Measurements from ENCODE around the gene NECAB3. TPM values are rescaled to one million over a fixed set of nuclear protein-coding genes. Genes with fewer than 3 reads are reported as not detected.

Gene NECAB3
- total RNA-seq, 2 donors from 2014 or later = 24.0 to 29.6 TPM

DNA sequence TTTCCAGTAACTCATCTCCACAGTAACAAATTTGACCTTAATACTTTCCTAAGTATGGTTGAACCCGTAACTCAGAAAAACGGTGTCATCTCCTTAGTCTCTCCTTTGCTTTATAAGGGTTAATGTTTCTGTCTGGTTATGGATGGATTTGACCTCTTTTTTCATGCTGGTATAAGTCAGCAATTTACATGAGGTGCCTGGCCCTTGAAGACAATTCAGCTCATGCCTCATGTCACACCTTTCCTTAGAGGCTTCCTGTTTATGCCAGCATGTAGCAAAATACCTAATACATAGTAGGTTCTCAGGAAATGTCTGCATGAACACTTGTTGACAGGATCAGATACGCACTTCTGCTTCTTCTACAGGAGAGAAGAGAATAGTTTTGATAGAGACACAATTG is 49.8 kb downstream of the NECAB3 start:
- H3K27me3 ChIP-seq (replicated peaks; ENCODE audit: insufficient read depth) = no peaks in the 10 kb centered on the region
- H3K36me3 ChIP-seq = peaks cover 29% of the 10 kb centered on the region
- TF ChIP-seq, protein P1, sequence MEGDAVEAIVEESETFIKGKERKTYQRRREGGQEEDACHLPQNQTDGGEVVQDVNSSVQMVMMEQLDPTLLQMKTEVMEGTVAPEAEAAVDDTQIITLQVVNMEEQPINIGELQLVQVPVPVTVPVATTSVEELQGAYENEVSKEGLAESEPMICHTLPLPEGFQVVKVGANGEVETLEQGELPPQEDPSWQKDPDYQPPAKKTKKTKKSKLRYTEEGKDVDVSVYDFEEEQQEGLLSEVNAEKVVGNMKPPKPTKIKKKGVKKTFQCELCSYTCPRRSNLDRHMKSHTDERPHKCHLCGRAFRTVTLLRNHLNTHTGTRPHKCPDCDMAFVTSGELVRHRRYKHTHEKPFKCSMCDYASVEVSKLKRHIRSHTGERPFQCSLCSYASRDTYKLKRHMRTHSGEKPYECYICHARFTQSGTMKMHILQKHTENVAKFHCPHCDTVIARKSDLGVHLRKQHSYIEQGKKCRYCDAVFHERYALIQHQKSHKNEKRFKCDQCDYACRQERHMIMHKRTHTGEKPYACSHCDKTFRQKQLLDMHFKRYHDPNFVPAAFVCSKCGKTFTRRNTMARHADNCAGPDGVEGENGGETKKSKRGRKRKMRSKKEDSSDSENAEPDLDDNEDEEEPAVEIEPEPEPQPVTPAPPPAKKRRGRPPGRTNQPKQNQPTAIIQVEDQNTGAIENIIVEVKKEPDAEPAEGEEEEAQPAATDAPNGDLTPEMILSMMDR (IDR thresholded peaks at IDR 0.05) = no peak
- H3K9me3 ChIP-seq = no peaks in the 10 kb centered on the region
- DNase-seq (ENCODE audit: low spot score) (no peak), ATAC-seq (ENCODE audit: insufficient number of reproducible peaks, low FRiP score, low read depth) (no peak)
- H3K4me1 ChIP-seq (ENCODE audit: control insufficient read depth in 1 of 2, low read depth in 2 of 2) = no peaks in the 10 kb centered on the region
- H3K4me3 ChIP-seq = no peak overlapping the region
- no peak overlapping the region for H3K27ac ChIP-seq

DNA sequence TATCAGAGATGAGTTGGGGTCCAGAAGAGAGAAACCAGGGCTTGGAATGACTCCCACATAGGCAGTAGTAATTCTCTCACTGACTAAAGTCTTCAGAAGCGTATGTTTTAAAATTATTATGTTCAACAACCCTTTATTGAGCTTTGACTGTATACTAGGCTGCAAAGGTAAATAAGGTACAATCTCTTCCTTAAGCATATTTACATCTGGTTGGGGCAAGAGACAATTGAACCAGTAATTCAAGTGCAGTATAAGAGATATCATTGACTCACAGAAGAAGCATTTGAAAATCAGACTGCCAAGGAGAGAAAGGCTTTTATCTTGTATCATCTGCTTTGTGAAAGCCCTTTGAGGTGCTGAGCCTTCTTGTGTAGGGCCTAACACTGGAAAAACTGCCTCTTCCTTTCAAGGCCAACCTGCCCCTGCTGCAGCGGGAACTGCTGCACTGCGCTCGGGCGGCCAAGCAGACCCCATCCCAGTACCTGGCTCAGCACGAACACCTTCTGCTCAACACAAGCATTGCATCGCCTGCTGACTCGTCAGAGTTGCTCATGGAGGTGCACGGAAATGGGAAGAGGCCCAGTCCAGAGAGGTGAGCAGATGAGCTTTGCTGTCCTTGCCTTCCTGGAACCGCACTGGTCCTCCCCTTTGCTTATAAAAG is 51.4 kb downstream of the NECAB3 start:
- Histone ChIP-seq H3K4me3 (no peak overlapping the region), H3K27ac (no peak overlapping the region), H3K36me3 (peaks cover 21% of the 10 kb centered on the region), H3K27me3 (replicated peaks; ENCODE audit: insufficient read depth) (no peaks in the 10 kb centered on the region), H3K4me1 (ENCODE audit: control insufficient read depth in 1 of 2, low read depth in 2 of 2) (no peaks in the 10 kb centered on the region), H3K9me3 (no peaks in the 10 kb centered on the region)
- ATAC-seq (ENCODE audit: insufficient number of reproducible peaks, low FRiP score, low read depth) = no peak
- no peak for DNase-seq (ENCODE audit: low spot score)
- TF ChIP-seq, protein P1 (IDR thresholded peaks at IDR 0.05) = no peak

DNA sequence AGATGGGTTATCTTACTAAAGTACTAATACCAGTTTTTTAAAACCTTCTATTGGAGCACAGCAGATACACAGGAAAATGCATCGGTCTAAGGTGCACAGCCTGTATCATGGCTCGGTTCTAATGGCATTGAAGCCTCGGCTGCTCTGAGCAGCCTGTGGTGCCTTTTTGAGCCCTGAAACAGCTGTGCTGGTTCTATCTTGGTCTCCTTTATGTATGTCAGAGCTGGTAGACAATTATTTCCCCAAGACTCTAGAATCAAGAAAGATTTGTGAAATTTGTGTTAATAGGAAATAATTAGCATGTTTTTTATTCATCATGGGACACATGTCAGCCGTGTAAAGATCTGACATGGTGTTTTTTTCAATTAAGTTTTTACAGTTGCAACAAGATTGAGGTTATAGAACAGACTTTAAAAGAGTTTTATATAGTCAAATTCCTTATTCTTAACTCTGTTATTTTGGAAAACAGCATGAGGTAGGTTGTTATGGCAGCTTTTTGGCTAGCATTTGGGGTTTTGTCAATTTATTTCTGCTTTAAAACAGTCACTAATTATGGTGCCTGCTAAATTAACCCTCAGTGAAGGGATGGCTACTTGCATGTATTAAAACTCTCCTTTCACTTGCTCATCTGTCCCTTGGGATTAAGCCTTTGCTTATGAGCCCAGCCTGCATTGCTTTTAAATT is 52.4 kb downstream of the NECAB3 start:
- TF ChIP-seq, protein P1 (IDR thresholded peaks at IDR 0.05) = no peak
- peaks cover 21% of the 10 kb centered on the region for H3K36me3 ChIP-seq
- no peaks in the 10 kb centered on the region for H3K4me1 ChIP-seq (ENCODE audit: control insufficient read depth in 1 of 2, low read depth in 2 of 2)
- no peaks in the 10 kb centered on the region for H3K27me3 ChIP-seq (replicated peaks; ENCODE audit: insufficient read depth)
- ATAC-seq (ENCODE audit: insufficient number of reproducible peaks, low FRiP score, low read depth) (no peak), DNase-seq (ENCODE audit: low spot score) (no peak)
- H3K9me3 ChIP-seq = no peaks in the 10 kb centered on the region
- H3K4me3 ChIP-seq = no peak overlapping the region
- no peak overlapping the region for H3K27ac ChIP-seq

DNA sequence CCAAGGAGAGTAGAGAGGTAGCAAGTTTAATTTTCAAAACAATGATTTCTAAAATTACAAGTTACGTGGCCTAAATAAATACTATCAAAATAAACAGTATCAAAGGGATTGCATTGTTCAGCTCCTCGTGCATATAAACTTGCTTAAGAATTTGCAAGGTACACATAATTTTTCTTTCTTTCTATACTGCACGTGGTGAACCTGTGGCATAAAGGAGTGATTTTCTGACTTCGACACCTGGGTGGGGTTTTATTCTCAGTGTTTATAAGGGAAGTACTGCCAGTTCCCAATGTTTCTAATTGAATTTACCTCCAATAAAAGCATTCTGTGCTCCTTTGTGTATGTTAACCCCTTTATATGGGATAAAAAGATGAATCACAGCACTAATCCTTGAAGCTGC is 62.2 kb downstream of the NECAB3 start:
- Histone ChIP-seq H3K9me3 (no peaks in the 10 kb centered on the region), H3K4me1 (ENCODE audit: control insufficient read depth in 1 of 2, low read depth in 2 of 2) (no peaks in the 10 kb centered on the region), H3K27me3 (replicated peaks; ENCODE audit: insufficient read depth) (no peaks in the 10 kb centered on the region), H3K27ac (no peak overlapping the region), H3K4me3 (no peak overlapping the region), H3K36me3 (peaks cover 30% of the 10 kb centered on the region)
- no peak for ATAC-seq (ENCODE audit: insufficient number of reproducible peaks, low FRiP score, low read depth)
- TF ChIP-seq, protein P1 (IDR thresholded peaks at IDR 0.05) = no peak
- no peak for DNase-seq (ENCODE audit: low spot score)

DNA sequence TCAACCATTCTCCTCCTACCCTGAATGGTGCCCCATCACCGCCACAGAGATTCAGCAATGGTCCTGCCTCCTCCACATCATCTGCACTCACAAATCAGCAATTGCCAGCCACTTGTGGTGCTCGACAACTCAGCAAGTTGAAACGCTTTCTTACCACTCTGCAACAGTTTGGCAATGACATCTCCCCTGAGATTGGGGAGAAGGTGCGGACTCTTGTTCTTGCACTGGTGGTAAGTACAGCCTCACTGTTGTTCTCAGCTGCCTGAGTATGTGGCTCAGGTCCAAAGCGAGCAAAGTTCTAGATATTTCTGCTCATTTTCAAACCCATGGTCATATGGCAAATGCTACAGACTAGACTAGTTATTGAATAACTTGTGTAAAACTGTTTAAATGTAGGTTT is 63.1 kb downstream of the NECAB3 start:
- ATAC-seq (ENCODE audit: insufficient number of reproducible peaks, low FRiP score, low read depth) = no peak
- DNase-seq (ENCODE audit: low spot score) = no peak

More for the DNA sequence above, 63.1 kb downstream of the NECAB3 start:
- Histone ChIP-seq H3K27ac (no peak overlapping the region), H3K9me3 (no peaks in the 10 kb centered on the region), H3K36me3 (peaks cover 30% of the 10 kb centered on the region), H3K4me3 (no peak overlapping the region), H3K27me3 (replicated peaks; ENCODE audit: insufficient read depth) (no peaks in the 10 kb centered on the region), H3K4me1 (ENCODE audit: control insufficient read depth in 1 of 2, low read depth in 2 of 2) (no peaks in the 10 kb centered on the region)
- TF ChIP-seq, protein P1 (IDR thresholded peaks at IDR 0.05) = no peak
